WTC11 (cell line): ENCODE measurements around the gene MAPKAP1. TPM values are rescaled to one million over a fixed set of nuclear protein-coding genes. Genes with fewer than 3 reads are reported as not detected.
"Not testable (repeated sequence)": the region's sequence is repeated elsewhere in the genome, so short reads cannot be mapped to it uniquely, and the experiment has no call there.

ENCODE experiments used
- ATAC-seq: fragments of 200-7000 bp; cut with Tn5 transposase; 2 replicates; pipeline ENCODE4 v1.10.0; 2021; ENCODE audit warnings: mild to moderate bottlenecking, moderate library complexity
- CTCF ChIA-PET: fragments of 300-600 bp; sonication (Branson Sonifier 250); formaldehyde crosslinking; loops from one replicate; lab custom pipeline; 2021; ENCODE audit warnings: antibody characterized with exemption; lab: Charles Lee
- POLR2A ChIA-PET: fragments of 350-600 bp; sonication (Branson Sonifier 250); formaldehyde crosslinking; loops from one replicate; lab custom pipeline; 2021; ENCODE audit warnings: antibody characterized with exemption; lab: Charles Lee
- DNase-seq: peaks from one replicate; pipeline ENCODE4 v3.0.0; 2021; ENCODE audit warnings: low spot score
- H3K27ac Mint-ChIP-seq: 2 replicates; pipeline ENCODE4 v1.8.0; 2021; ENCODE audit warnings: mixed read lengths
- H3K27me3 Mint-ChIP-seq: 2 replicates; pipeline ENCODE4 v1.8.0; 2021; ENCODE audit warnings: low read depth, mild to moderate bottlenecking, moderate library complexity, mixed read lengths
- H3K36me3 Mint-ChIP-seq: 2 replicates; pipeline ENCODE4 v1.8.0; 2021; ENCODE audit warnings: mixed read lengths
- H3K4me1 Mint-ChIP-seq: 2 replicates; pipeline ENCODE4 v1.8.0; 2022; ENCODE audit warnings: mixed read lengths
- H3K4me3 Mint-ChIP-seq: 2 replicates; pipeline ENCODE4 v1.8.0; 2021; ENCODE audit warnings: mild to moderate bottlenecking, moderate library complexity, mixed read lengths
- H3K9me3 Mint-ChIP-seq: 2 replicates; pipeline ENCODE4 v1.8.0; 2021; ENCODE audit warnings: mixed read lengths
- ATF1 ChIP-seq: sonication (generic); formaldehyde crosslinking; IDR thresholded peaks from 2 replicates; pipeline ENCODE4 v1.8.1; 2023; ENCODE audit warnings: mild to moderate bottlenecking, moderate library complexity, missing genetic modification reagents
- FOXK1 ChIP-seq: sonication (generic); formaldehyde crosslinking; IDR thresholded peaks from 2 replicates; pipeline ENCODE4 v1.8.0; 2022; ENCODE audit warnings: mild to moderate bottlenecking, moderate library complexity, missing genetic modification reagents
- GRHL2 ChIP-seq: fragments of 250-450 bp; sonication (Bioruptor Pico); IDR thresholded peaks from 2 replicates; pipeline ENCODE4 v1.8.0; 2022; ENCODE audit warnings: mild to moderate bottlenecking, moderate library complexity; ENCODE audit not compliant: insufficient replicate concordance, severe bottlenecking
- HMGA2 ChIP-seq: fragments of 250-450 bp; sonication (Bioruptor Pico); IDR thresholded peaks from 2 replicates; pipeline ENCODE4 v1.4.0; 2021; ENCODE audit warnings: mild to moderate bottlenecking, moderate library complexity
- JAZF1 ChIP-seq: fragments of 250-450 bp; sonication (Bioruptor Pico); IDR thresholded peaks from 2 replicates; pipeline ENCODE4 v1.9.0; 2021; ENCODE audit warnings: moderate library complexity, mild to moderate bottlenecking, inconsistent platforms
- MXD4 ChIP-seq: fragments of 250-450 bp; sonication (Bioruptor Pico); IDR thresholded peaks from 2 replicates; pipeline ENCODE4 v1.8.0; 2021; ENCODE audit warnings: mild to moderate bottlenecking, moderate library complexity, borderline replicate concordance
- NFATC4 ChIP-seq: fragments of 250-450 bp; sonication (Bioruptor Pico); IDR thresholded peaks from 2 replicates; pipeline ENCODE4 v1.9.0; 2021; ENCODE audit warnings: mild to moderate bottlenecking
- RELA ChIP-seq: sonication (generic); formaldehyde crosslinking; IDR thresholded peaks from 2 replicates; pipeline ENCODE4 v1.8.1; 2022; ENCODE audit warnings: missing genetic modification reagents, mild to moderate bottlenecking, borderline replicate concordance
- RORB ChIP-seq: fragments of 250-450 bp; sonication (Bioruptor Pico); IDR thresholded peaks from 2 replicates; pipeline ENCODE4 v1.9.0; 2021; ENCODE audit warnings: mild to moderate bottlenecking
- SOX15 ChIP-seq: fragments of 250-450 bp; sonication (Bioruptor Pico); IDR thresholded peaks from 2 replicates; pipeline ENCODE4 v1.9.0; 2021; ENCODE audit warnings: mild to moderate bottlenecking
- SP1 ChIP-seq: sonication (generic); formaldehyde crosslinking; conservative IDR thresholded peaks from 2 replicates; pipeline ENCODE4 v1.8.1; 2022; ENCODE audit warnings: missing genetic modification reagents
- TCF7 ChIP-seq: sonication (generic); formaldehyde crosslinking; IDR thresholded peaks from 2 replicates; pipeline ENCODE4 v1.8.0; 2022; ENCODE audit warnings: mild to moderate bottlenecking, low read depth, missing genetic modification reagents, moderate library complexity
- TEAD1 ChIP-seq: sonication (generic); formaldehyde crosslinking; IDR thresholded peaks from 2 replicates; pipeline ENCODE4 v1.8.0; 2022; ENCODE audit warnings: mild to moderate bottlenecking, missing genetic modification reagents
- ZBTB21 ChIP-seq: sonication (generic); formaldehyde crosslinking; IDR thresholded peaks from 2 replicates; pipeline ENCODE4 v1.8.1; 2023; ENCODE audit warnings: mild to moderate bottlenecking, missing genetic modification reagents, borderline replicate concordance
- ZNF396 ChIP-seq: fragments of 250-450 bp; sonication (Bioruptor Pico); IDR thresholded peaks from 2 replicates; pipeline ENCODE4 v1.8.0; 2021; ENCODE audit warnings: mild to moderate bottlenecking, moderate library complexity, borderline replicate concordance
- total RNA-seq: library from RNA; stranded (reverse); gene quantifications from 3 replicates; pipeline ENCODE4 v1.2.3, GENCODE V29; 2021
- TF ChIP-seq, protein P1 (sequence below): sonication (generic); formaldehyde crosslinking; IDR thresholded peaks from 2 replicates; pipeline ENCODE4 v1.8.1; 2022; ENCODE audit warnings: missing genetic modification reagents, borderline replicate concordance
- TF ChIP-seq, protein P2 (sequence below): sonication (generic); formaldehyde crosslinking; IDR thresholded peaks from 2 replicates; pipeline ENCODE4 v1.8.1; 2022; ENCODE audit warnings: mild to moderate bottlenecking, moderate library complexity, missing genetic modification reagents
- TF ChIP-seq, protein P3 (sequence below): sonication (generic); formaldehyde crosslinking; IDR thresholded peaks from 2 replicates; pipeline ENCODE4 v1.8.1; 2023; ENCODE audit warnings: mild to moderate bottlenecking, missing genetic modification reagents, moderate library complexity
- TF ChIP-seq, protein P4 (sequence below): sonication (generic); formaldehyde crosslinking; IDR thresholded peaks from 2 replicates; pipeline ENCODE4 v1.8.1; 2022; ENCODE audit warnings: low read depth, mild to moderate bottlenecking, moderate library complexity, missing genetic modification reagents, borderline replicate concordance
- TF ChIP-seq, protein P5 (sequence below): sonication (generic); formaldehyde crosslinking; IDR thresholded peaks from 2 replicates; pipeline ENCODE4 v1.8.1; 2022; ENCODE audit warnings: mild to moderate bottlenecking, missing genetic modification reagents, moderate library complexity, borderline replicate concordance

Gene MAPKAP1
- total RNA-seq, 1 experiment from 2014 or later: 111 TPM

DNA sequence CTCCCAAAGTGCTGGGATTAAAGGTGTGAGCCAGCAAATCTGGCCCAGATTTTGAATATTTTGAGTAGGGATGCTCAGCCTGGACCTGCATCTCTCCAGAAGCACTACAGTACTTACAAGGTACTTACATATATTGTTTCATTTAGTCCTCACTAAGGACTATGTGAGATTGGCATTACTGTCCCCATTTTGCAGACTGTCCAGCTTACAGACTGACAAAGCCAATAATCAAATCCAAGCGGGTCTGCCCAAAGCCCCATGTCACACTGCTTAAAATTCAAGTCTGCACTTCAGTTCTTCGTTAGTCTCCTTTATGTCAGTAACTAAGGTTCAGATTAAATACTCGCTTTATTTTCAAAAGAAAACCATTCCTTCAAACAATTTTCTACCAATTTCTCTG, 7.1 kb downstream of the MAPKAP1 start:
- ATAC-seq: no peak
- H3K4me1 Mint-ChIP-seq: peaks cover 66% of the 10 kb centered on the region
- POLR2A ChIA-PET: no interaction called here
- H3K4me3 Mint-ChIP-seq: no peak overlapping the region
- H3K9me3 Mint-ChIP-seq: peaks cover 6% of the 10 kb centered on the region
- CTCF ChIA-PET: no interaction called here
- H3K36me3 Mint-ChIP-seq: no peaks in the 10 kb centered on the region
- H3K27me3 Mint-ChIP-seq: no peaks in the 10 kb centered on the region
- no peak for DNase-seq
- peak overlapping the region; percentile 88 for H3K27ac Mint-ChIP-seq
- TF ChIP-seq, protein P1, sequence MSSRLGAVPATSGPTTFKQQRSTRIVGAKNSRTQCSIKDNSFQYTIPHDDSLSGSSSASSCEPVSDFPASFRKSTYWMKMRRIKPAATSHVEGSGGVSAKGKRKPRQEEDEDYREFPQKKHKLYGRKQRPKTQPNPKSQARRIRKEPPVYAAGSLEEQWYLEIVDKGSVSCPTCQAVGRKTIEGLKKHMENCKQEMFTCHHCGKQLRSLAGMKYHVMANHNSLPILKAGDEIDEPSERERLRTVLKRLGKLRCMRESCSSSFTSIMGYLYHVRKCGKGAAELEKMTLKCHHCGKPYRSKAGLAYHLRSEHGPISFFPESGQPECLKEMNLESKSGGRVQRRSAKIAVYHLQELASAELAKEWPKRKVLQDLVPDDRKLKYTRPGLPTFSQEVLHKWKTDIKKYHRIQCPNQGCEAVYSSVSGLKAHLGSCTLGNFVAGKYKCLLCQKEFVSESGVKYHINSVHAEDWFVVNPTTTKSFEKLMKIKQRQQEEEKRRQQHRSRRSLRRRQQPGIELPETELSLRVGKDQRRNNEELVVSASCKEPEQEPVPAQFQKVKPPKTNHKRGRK (CRISPR knock-in tag): no peak
- TF ChIP-seq JAZF1 (CRISPR knock-in tag) (no peak), TEAD1 (no peak), FOXK1 (CRISPR knock-in tag) (no peak), HMGA2 (no peak), SOX15 (CRISPR knock-in tag) (no peak), RELA (CRISPR knock-in tag) (no peak), ZNF396 (CRISPR knock-in tag) (no peak), NFATC4 (CRISPR knock-in tag) (no peak), GRHL2 (CRISPR knock-in tag) (no peak), TCF7 (CRISPR knock-in tag) (no peak), ATF1 (CRISPR knock-in tag) (no peak)
- TF ChIP-seq, protein P2, sequence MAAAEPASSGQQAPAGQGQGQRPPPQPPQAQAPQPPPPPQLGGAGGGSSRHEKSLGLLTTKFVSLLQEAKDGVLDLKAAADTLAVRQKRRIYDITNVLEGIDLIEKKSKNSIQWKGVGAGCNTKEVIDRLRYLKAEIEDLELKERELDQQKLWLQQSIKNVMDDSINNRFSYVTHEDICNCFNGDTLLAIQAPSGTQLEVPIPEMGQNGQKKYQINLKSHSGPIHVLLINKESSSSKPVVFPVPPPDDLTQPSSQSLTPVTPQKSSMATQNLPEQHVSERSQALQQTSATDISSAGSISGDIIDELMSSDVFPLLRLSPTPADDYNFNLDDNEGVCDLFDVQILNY (CRISPR knock-in tag): no peak
- TF ChIP-seq, protein P3, sequence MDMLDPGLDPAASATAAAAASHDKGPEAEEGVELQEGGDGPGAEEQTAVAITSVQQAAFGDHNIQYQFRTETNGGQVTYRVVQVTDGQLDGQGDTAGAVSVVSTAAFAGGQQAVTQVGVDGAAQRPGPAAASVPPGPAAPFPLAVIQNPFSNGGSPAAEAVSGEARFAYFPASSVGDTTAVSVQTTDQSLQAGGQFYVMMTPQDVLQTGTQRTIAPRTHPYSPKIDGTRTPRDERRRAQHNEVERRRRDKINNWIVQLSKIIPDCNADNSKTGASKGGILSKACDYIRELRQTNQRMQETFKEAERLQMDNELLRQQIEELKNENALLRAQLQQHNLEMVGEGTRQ: no peak
- TF ChIP-seq, protein P4, sequence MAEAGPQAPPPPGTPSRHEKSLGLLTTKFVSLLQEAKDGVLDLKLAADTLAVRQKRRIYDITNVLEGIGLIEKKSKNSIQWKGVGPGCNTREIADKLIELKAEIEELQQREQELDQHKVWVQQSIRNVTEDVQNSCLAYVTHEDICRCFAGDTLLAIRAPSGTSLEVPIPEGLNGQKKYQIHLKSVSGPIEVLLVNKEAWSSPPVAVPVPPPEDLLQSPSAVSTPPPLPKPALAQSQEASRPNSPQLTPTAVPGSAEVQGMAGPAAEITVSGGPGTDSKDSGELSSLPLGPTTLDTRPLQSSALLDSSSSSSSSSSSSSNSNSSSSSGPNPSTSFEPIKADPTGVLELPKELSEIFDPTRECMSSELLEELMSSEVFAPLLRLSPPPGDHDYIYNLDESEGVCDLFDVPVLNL (CRISPR knock-in tag): no peak
- TF ChIP-seq, protein P5, sequence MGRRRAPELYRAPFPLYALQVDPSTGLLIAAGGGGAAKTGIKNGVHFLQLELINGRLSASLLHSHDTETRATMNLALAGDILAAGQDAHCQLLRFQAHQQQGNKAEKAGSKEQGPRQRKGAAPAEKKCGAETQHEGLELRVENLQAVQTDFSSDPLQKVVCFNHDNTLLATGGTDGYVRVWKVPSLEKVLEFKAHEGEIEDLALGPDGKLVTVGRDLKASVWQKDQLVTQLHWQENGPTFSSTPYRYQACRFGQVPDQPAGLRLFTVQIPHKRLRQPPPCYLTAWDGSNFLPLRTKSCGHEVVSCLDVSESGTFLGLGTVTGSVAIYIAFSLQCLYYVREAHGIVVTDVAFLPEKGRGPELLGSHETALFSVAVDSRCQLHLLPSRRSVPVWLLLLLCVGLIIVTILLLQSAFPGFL (CRISPR knock-in tag): no peak

DNA sequence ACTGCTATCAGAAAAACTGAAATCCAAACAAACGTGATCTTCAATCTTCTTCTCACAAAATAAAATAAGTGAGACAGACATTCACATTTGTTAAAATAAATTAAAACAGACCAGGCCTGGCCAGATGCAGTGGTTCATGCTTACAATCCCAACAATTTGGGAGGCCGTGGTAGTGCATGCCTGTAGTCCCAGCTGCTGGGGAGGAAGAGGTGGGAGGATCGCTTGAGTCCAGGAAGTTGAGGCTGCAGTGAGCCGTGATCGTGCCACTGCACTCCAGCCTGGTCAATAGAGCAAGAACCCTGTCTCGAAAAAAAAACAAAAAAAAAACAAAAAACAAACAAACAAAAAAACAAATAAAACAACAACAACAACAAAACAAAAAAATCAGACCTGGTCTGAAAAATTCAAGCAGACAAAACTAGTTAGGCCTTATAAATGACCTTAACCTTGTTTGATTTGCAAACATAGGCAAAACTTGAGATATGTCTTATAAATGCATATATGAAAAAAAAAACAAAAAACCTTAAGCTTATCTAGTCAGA, 10.8 kb downstream of the MAPKAP1 start:
- ChIA-PET POLR2A (no interaction called here), CTCF (interaction anchor here (1.0 kb wide), 1 partner anchor 11 kb away, joined by 4 read pairs; the partner anchor contains the start of gene MAPKAP1)
- DNase-seq: no peak
- Mint-ChIP-seq H3K27me3 (no peaks in the 10 kb centered on the region), H3K4me3 (no peak overlapping the region), H3K27ac (peak overlapping the region; percentile 83), H3K9me3 (peaks cover 11% of the 10 kb centered on the region), H3K4me1 (peaks cover 66% of the 10 kb centered on the region), H3K36me3 (no peaks in the 10 kb centered on the region)
- no peak for ATAC-seq
- TF ChIP-seq MXD4 (CRISPR knock-in tag) (no peak), ZBTB21 (no peak), SP1 (CRISPR knock-in tag) (no peak), RORB (CRISPR knock-in tag) (no peak)
- TF ChIP-seq, protein P1 (CRISPR knock-in tag): no peak

DNA sequence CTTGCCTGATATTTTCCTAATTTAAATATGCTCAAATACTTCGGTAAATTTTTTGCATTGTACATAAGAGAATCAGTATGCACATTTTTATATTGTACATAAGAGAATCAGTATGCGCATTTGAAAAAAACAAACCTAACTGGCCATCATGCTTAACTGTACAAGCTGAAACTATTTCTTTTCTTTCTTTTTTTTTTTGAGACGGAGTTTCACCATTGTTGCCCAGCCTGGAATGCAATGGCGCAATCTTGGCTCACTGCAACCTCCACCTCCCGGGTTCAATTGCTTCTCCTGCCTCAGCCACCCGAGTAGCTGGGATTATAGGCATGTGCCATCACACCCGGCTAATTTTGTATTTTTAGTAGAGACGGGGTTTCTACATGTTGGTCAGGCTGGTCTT, 11.5 kb downstream of the MAPKAP1 start:
- CTCF ChIA-PET, DNase-seq, H3K4me3 Mint-ChIP-seq, H3K27me3 Mint-ChIP-seq, ATAC-seq, POLR2A ChIA-PET, H3K36me3 Mint-ChIP-seq: not testable (repeated sequence)
- H3K27ac Mint-ChIP-seq: peak overlapping the region; percentile 90
- peaks cover 64% of the 10 kb centered on the region for H3K4me1 Mint-ChIP-seq
- peaks cover 11% of the 10 kb centered on the region for H3K9me3 Mint-ChIP-seq
